IMR-90 (cell line): ENCODE measurements around the gene ADAMTS5. TPM values are rescaled to one million over a fixed set of nuclear protein-coding genes. Genes with fewer than 3 reads are reported as not detected.
A peak's percentile ranks its signal among the peaks of the same experiment; 100 is the strongest.

ENCODE experiments used
- ATAC-seq: fragments of 200-7000 bp; cut with Tn5 transposase; 2 replicates; pipeline ENCODE4 v1.9.1; 2020; ENCODE audit warnings: low read depth, mild to moderate bottlenecking, moderate library complexity
- BruUV-seq: library from RNA; stranded (reverse); fragments of 400-500 nt; replicated peaks from 2 replicates; lab custom pipeline; 2021; lab: Mats Ljungman, UMichigan
- CTCF ChIA-PET: fragments of 300-600 bp; formaldehyde crosslinking; extraction: SDS; loops from one replicate; lab custom pipeline; 2021; ENCODE audit warnings: antibody characterized with exemption; lab: Yijun Ruan, JAX
- POLR2A ChIA-PET: fragments of 300-600 bp; sonication (Branson Sonifier 250); formaldehyde crosslinking; loops from one replicate; lab custom pipeline; 2022; ENCODE audit warnings: antibody characterized with exemption; ENCODE audit not compliant: unreplicated experiment; lab: Charles Lee
- DNase-seq: peaks from one replicate; pipeline ENCODE4 v3.0.0; 2013
- H2AFZ ChIP-seq: replicated peaks from 2 replicates; pipeline ENCODE3; 2013; ENCODE audit warnings: low read length, mild to moderate bottlenecking; ENCODE audit not compliant: poor library complexity
- H2AK5ac ChIP-seq: 2 replicates; pipeline ENCODE4 v1.6.1; 2013; ENCODE audit warnings: low read depth, low read length, inconsistent platforms
- H2AK9ac ChIP-seq: replicated peaks from 2 replicates; pipeline ENCODE3; 2013; ENCODE audit warnings: mild to moderate bottlenecking, low read depth, low read length, moderate library complexity; ENCODE audit not compliant: poor library complexity
- H2BK120ac ChIP-seq: 2 replicates; pipeline ENCODE4 v1.6.1; 2013; ENCODE audit warnings: low read depth, low read length, inconsistent platforms
- H2BK15ac ChIP-seq: 3 replicates; pipeline ENCODE4 v1.6.1; 2013; ENCODE audit warnings: low read depth, low read length, inconsistent platforms
- H2BK20ac ChIP-seq: 2 replicates; pipeline ENCODE4 v1.6.1; 2013; ENCODE audit warnings: low read depth, mild to moderate bottlenecking, inconsistent platforms, low read length, moderate library complexity
- H2BK5ac ChIP-seq: 2 replicates; pipeline ENCODE4 v1.6.1; 2013; ENCODE audit warnings: mild to moderate bottlenecking, low read depth, low read length, inconsistent platforms; ENCODE audit not compliant: poor library complexity, severe bottlenecking
- H3K14ac ChIP-seq: replicated peaks from 2 replicates; pipeline ENCODE4 v1.6.1; 2013; ENCODE audit warnings: low read depth, low read length, inconsistent platforms
- H3K18ac ChIP-seq: 2 replicates; pipeline ENCODE4 v1.6.1; 2013; ENCODE audit warnings: low read depth, low read length, control low read depth
- H3K23ac ChIP-seq: 2 replicates; pipeline ENCODE4 v1.6.1; 2013; ENCODE audit warnings: low read depth, low read length, inconsistent platforms
- H3K27ac ChIP-seq: 2 replicates; pipeline ENCODE4 v1.5.1; 2013; ENCODE audit warnings: mild to moderate bottlenecking, control low read depth, low read length; ENCODE audit not compliant: insufficient read depth
- H3K27me3 ChIP-seq: 2 replicates; pipeline ENCODE4 v1.6.1; 2013; ENCODE audit warnings: low read length; ENCODE audit not compliant: control insufficient read depth, insufficient read depth
- H3K36me3 ChIP-seq: 2 replicates; pipeline ENCODE4 v1.6.1; 2013; ENCODE audit warnings: low read length, mixed read lengths; ENCODE audit not compliant: control insufficient read depth, insufficient read depth
- H3K4ac ChIP-seq: 2 replicates; pipeline ENCODE4 v1.6.1; 2013; ENCODE audit warnings: low read depth, low read length, inconsistent platforms
- H3K4me1 ChIP-seq: 2 replicates; pipeline ENCODE4 v1.6.1; 2013; ENCODE audit warnings: low read length, mixed read lengths; ENCODE audit not compliant: control insufficient read depth, insufficient read depth
- H3K4me2 ChIP-seq: 2 replicates; pipeline ENCODE4 v1.6.1; 2013; ENCODE audit warnings: low read depth, mild to moderate bottlenecking, control low read depth, low read length, moderate library complexity
- H3K4me3 ChIP-seq: 2 replicates; pipeline ENCODE4 v1.5.1; 2013; ENCODE audit warnings: low read depth, mild to moderate bottlenecking, control low read depth, low read length, moderate library complexity; ENCODE audit not compliant: insufficient read depth
- H3K56ac ChIP-seq: 2 replicates; pipeline ENCODE4 v1.6.1; 2013; ENCODE audit warnings: low read length, inconsistent platforms; ENCODE audit not compliant: insufficient read depth; ENCODE audit errors: extremely low read depth
- H3K79me1 ChIP-seq, 2 experiments: 2 replicates each; pipeline ENCODE4 v1.6.1; 2013; ENCODE audit warnings: low read length in 2 of 2, inconsistent platforms in 1 of 2, low read depth in 1 of 2
- H3K9ac ChIP-seq: 2 replicates; pipeline ENCODE4 v1.6.1; 2013; ENCODE audit warnings: low read depth, low read length, control low read depth
- H3K9me1 ChIP-seq: 2 replicates; pipeline ENCODE4 v1.6.1; 2013; ENCODE audit warnings: low read length, inconsistent platforms; ENCODE audit not compliant: insufficient read depth
- H3K9me3 ChIP-seq: 2 replicates; pipeline ENCODE4 v1.6.1; 2013; ENCODE audit warnings: low read length; ENCODE audit not compliant: control insufficient read depth, insufficient read depth
- H4K20me1 ChIP-seq: 2 replicates; pipeline ENCODE4 v1.6.1; 2013; ENCODE audit warnings: low read length, inconsistent platforms; ENCODE audit not compliant: insufficient read depth
- H4K5ac ChIP-seq: 2 replicates; pipeline ENCODE4 v1.6.1; 2013; ENCODE audit warnings: mild to moderate bottlenecking, low read depth, low read length, control low read depth
- H4K8ac ChIP-seq, 2 experiments: 2 replicates each; pipeline ENCODE4 v1.6.1; 2013; ENCODE audit warnings: low read depth in 2 of 2, low read length in 2 of 2, control low read depth in 1 of 2, inconsistent platforms in 1 of 2
- H4K91ac ChIP-seq: 2 replicates; pipeline ENCODE4 v1.6.1; 2013; ENCODE audit warnings: low read depth, low read length, inconsistent platforms; ENCODE audit not compliant: insufficient read depth
- MXI1 ChIP-seq: IDR thresholded peaks from 2 replicates; pipeline ENCODE4 v1.6.1; 2012; ENCODE audit warnings: low read depth, mild to moderate bottlenecking, low read length, moderate library complexity, borderline replicate concordance
- NFE2L2 ChIP-seq: fragments of 150-350 bp; IDR thresholded peaks from 2 replicates; pipeline ENCODE4 v1.6.1; 2016; ENCODE audit warnings: low read depth, mild to moderate bottlenecking, low read length
- SMC3 ChIP-seq: fragments of 150-350 bp; IDR thresholded peaks from 2 replicates; pipeline ENCODE4 v1.6.1; 2016; ENCODE audit warnings: low read depth, mild to moderate bottlenecking, antibody characterized with exemption, low read length, moderate library complexity
- WGBS, 2 experiments: methylation state at CpG; one replicate each; pipeline versions ENCODE4 v1.1.5 to v1.1.7; 2013; ENCODE audit warnings: missing lambda C conversion rate in 2 of 2; ENCODE audit not compliant: insufficient read length in 1 of 2; ENCODE audit errors: extremely low coverage in 2 of 2; 5-methylcytosine and 5-hydroxymethylcytosine counted together
- dilution Hi-C: fragments of 300-500 bp; cut with HindIII; formaldehyde crosslinking; loops from one replicate; pipeline ENCODE4 v1.14.3; 2018; ENCODE audit warnings: low sequenced_read_pairs; ENCODE audit not compliant: unreplicated experiment
- in situ Hi-C: fragments of 300-500 bp; cut with MboI; formaldehyde crosslinking; loops from 3 replicates; pipeline ENCODE4 v1.14.3; 2019; ENCODE audit warnings: low sequenced_read_pairs, inconsistent platforms, mixed read lengths
- intact Hi-C: fragments of 100-400 bp; cut with micrococcal nuclease; formaldehyde crosslinking; loops from 2 replicates; pipeline ENCODE4 v1.10.0; 2022
- polyA plus RNA-seq, 3 experiments: library from polyadenylated mRNA; depleted of rRNA; stranded (reverse); fragments of >200 nt; gene quantifications; 2 replicates each; pipeline ENCODE4 v1.2.3, GENCODE V29; 2012; ENCODE audit warnings: low replicate concordance in 1 of 3
- total RNA-seq: library from RNA; depleted of rRNA; stranded (reverse); fragments of >200 nt; gene quantifications from 2 replicates; pipeline ENCODE4 v1.2.3, GENCODE V29; 2012

ADAMTS5 gene
- total and polyA plus RNA-seq, 2 of the 4 experiments (the other 2 are of a cell fraction): 0.54 to 0.58 TPM

DNA sequence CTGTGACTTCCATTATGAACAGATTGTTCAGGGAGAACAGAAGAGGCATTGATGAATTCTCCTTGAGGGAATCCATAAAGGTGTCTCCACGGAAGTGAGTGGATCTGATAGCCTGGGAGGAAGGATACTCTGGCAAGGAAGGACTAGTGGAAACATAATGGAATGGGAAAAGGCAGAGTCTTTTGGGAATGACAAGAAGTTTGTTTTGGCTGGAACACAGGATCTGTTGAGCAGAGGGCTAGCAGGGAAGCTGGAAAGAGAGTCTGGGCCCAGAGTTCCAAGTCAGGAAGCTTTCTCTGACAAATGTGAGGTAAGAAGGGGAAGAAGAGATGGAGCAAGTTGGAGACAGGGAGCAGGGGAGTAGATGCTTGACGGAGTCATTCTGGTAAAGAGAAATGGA, 8.1 kb downstream of the ADAMTS5 start:
- 80% methylated on average over 1 of the region's 2 CpGs; no CpG with 5 or more reads in 1 of the 2 experiments for WGBS, 2 experiments
- no peak for DNase-seq

More for the DNA sequence above, 8.1 kb downstream of the ADAMTS5 start:
- no peaks in the 10 kb centered on the region for H3K9me3 ChIP-seq
- no peak overlapping the region for H3K9ac ChIP-seq
- POLR2A ChIA-PET: interaction anchor here (0.6 kb wide), 1 partner anchor 213 kb away, joined by 4 read pairs; no protein-coding TSS in a partner anchor
- no peak overlapping the region for H3K18ac ChIP-seq
- no peak overlapping the region for H2BK5ac ChIP-seq
- no peak overlapping the region for H4K8ac ChIP-seq
- CTCF ChIA-PET: interaction anchor here (0.6 kb wide), 1 partner anchor 190 kb away, joined by 3 read pairs; no protein-coding TSS in a partner anchor
- H2AK5ac ChIP-seq: no peak overlapping the region
- H2BK120ac ChIP-seq: no peak overlapping the region
- no peak overlapping the region for H2BK15ac ChIP-seq
- no peak overlapping the region for H3K4ac ChIP-seq
- peaks cover 19% of the 10 kb centered on the region for H3K36me3 ChIP-seq
- in situ Hi-C loops (no loop called here), intact Hi-C loops (no loop called here), dilution Hi-C loops (no loop called here)
- H3K79me1 ChIP-seq: peaks cover 0 to 4% of the 10 kb centered on the region in 2 experiments; a peak in 1 of 4 replicates
- no peak overlapping the region for H4K5ac ChIP-seq
- H4K91ac ChIP-seq: no peak overlapping the region
- H3K23ac ChIP-seq: no peak overlapping the region
- no peak overlapping the region for H3K27ac ChIP-seq
- H3K4me2 ChIP-seq: no peak overlapping the region
- TF ChIP-seq NFE2L2 (no peak), MXI1 (no peak), SMC3 (no peak)
- no peaks in the 10 kb centered on the region for H3K9me1 ChIP-seq
- BruUV-seq: no TSS peak
- H3K4me3 ChIP-seq: no peak overlapping the region
- no peak overlapping the region for H3K14ac ChIP-seq
- H2AK9ac ChIP-seq: no peak overlapping the region
- H3K56ac ChIP-seq: no peak overlapping the region
- no peak for ATAC-seq
- H2AFZ ChIP-seq: no peak overlapping the region
- H3K4me1 ChIP-seq: no peaks in the 10 kb centered on the region; the same call in none of the 2 replicates
- H3K27me3 ChIP-seq: no peaks in the 10 kb centered on the region
- H2BK20ac ChIP-seq: 0 out of 2 replicates have a peak overlapping the region, but pooled peaks have one; percentile 2
- H4K20me1 ChIP-seq: no peaks in the 10 kb centered on the region
